SIG-M5 treated with dmso at 0.1 percent for 504 hours (cell line): ENCODE measurements around the gene CWC22.
"Not testable (repeated sequence)": the region's sequence is repeated elsewhere in the genome, so short reads cannot be mapped to it uniquely, and the experiment has no call there.

Experiments used
- DNase-seq: peaks from one replicate; lab custom pipeline; 2025; ENCODE audit not compliant: unreplicated experiment; lab: John Stamatoyannopoulos, UW

Gene CWC22

DNA sequence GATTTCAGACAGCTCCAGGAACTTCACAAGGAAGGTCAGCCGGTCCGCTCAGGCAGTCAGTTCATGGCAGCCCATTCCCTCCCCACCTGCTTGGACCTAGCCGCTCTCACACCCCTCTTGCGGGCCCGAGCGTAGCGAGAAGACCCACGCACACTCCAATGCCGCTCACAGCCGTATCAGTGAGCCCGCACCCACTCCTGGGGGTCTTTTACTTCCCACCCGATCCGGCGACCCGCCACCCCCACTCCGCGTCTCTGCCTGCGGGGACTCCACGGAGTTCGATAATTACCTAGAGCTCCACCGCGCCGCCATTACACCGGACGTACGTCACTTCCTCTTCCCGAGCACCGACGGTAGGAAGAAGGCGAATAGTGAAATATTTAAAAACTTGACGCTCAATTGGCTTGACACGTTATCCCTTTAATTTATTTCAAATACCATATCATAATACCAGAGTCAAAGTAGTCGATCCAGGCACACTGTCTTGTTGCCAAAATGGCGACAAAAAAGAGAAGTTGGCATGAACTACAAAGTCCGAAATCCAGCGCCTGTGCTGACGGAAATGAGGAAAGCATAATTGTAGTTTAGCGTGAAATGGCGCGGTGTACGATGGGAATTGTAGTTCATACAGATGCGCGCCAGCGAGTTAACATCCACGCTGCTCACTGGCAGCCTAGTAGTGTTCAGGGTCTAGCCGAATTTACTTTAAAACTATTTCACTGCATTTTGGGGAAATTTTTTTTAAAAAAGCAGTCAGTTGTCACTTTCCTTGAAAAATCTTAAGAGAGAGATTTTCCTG, at the start of gene CWC22:
Gene CWC22 (minus strand): TSS at position 517 of the 799 bp plus-strand sequence. CDS start 13,956 bp downstream, outside the sequence.
- peak; percentile 97 for DNase-seq

DNA sequence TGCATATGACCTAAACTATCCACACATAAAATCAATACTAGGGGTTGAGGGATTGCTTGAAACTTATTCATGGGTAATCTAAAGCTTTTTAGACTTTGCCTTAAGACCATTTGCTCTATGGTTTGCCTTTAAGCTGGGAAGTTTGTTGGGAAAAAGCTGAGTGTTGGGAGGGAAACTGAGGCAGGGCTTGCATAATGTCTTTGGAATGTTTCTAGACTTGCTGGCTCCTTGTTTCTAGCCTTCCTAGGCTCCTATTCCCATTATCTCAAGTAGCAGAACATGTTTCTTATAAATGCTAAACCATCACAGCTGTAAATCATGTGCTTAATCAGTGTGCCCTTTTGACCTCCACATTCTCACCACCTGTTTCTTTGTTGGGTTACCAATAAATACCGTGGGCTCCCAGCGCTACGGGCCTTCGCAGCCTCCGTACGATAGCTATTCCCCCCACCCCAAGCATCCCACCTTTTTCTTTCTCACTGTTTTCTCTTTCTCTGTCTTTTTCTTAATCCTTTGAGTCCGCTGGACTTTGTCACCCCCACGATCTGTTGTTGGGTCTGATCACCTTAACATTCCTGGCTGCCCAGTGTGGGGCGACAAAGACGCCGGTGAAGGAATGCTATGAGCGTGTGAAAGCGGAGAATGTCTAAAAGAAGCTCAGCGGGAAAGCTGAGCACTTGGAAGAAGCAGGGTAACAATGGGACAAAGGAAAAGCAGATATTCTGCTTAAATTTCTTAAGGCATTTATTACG, 49.4 kb upstream of the CWC22 start:
- DNase-seq: no peak

DNA sequence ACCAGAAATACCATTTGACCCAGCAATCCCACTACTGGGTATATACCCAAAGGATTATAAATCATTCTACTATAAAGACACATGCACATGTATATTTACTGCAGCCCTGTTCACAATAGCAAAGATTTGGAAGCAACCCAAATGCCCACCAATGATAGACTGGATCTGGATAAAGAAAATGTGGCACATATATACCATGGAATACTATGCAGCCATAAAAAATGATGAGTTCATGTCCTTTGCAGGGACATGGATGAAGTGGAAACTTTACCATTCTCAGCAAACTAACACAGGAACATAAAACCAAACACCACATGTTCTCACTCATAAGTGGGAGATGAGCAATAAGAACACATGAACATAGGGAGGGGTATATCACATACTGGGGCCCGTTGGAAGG, 47.5 kb upstream of the CWC22 start:
- DNase-seq: not testable (repeated sequence)

DNA sequence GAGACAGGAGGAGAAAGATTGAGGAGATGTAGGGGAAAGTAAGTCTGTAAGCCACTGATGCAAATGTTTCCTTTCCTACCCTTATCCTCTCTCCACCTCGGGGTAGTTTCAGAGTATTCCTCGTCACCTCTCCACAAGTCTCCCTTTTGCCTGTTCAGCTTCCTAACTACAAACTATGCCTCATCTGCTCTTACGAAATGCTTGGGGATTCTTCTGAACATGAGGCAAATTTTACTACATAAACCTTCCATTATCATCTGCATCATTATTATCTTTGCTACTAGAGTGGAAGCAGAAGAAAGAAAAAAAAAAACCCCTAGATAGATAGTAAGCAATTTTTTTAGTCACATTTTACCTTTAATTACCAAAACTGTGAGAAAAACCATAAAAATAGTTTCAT, 43.1 kb upstream of the CWC22 start:
- no peak for DNase-seq

DNA sequence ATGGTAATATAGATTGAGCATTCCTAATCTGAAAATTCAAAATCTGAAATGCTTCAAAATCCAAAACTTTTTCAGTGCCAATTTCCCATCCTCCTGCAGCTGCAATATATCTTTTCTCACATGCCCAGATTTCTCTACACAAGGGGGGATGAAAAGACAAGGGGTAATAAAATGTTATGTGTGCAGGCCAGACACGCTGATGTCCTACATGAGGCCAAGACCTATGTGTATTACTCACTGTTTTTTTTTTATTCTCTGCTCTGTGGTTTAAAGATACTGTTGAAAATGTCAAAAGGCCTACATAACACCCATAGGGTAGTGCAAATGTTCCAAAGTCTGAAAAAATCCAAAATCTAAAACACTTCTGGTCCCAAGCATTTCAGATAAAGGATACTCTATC, 41.2 kb upstream of the CWC22 start:
- no peak for DNase-seq

DNA sequence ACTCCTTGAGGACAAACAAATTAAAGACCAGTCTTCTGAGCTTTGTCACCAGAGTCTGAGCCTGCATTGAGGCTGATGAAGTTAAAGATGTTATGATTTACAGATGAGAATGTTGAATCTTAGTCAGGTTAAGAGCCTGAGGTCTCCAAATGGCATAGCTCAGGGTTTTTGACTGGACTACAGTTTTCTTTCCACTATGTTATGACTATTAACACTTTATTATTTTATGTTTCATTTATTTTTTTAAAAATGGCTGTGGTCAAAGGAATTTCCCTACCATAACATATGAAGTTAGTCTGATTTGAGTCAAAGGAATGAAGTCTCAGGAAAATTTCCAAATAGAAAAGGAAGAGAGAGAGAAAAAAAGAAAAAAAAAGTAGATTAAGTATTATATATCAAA, 39.7 kb upstream of the CWC22 start:
- DNase-seq: no peak

DNA sequence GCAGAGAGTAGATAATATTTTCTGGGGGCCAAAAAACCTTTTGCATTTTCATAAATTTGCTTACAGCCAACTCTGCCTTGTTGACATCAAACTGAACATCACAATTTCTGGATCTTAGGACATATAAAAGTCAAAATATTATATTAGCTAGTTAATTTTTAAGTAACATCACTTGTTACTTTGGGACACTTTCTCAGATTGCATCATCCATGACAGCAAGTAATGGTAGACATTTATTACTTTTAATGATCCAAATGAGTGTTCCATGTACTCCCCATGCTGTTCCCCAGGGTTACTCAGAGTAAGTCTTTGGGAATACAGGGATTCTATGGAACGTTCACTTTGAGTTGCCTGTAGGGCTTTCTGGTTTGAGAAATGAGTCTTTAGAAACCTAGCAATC, 39.1 kb upstream of the CWC22 start:
- DNase-seq: no peak

DNA sequence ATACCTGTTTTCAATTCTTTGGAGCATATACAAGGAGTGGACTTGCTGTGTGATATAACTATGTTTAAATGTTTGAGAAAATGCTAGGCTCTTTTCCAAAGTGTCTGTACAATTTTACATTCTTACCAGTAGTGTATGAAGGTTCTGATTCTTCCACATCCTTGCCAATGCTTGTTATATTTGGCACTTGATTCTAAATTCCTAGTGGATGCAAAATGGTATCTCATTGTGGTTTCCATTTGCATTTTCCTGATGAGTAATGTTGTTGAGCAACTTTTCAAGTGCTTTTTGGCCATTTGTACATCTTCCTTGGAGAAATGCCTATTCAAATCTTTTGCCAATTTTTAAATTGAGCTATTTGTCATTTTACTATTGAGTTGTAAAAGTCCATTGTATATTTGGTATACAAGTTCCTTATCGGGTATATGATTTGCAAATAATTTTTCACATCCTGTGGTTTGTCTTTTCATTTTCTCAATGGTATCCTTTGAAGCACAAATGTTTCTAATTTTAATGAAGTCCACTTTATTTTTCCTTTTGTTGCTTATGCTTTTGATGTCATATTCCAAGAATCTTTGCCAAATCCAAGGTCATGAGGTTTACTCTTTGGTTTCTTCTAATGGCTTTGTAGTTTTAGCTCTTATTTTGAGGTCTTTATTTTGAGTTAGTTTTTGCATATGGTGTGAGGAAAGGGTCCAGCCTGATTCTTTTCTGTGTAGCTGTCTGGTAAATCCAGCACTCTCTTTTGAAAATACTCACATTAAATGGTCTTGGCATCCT, 33.2 kb upstream of the CWC22 start:
- no peak for DNase-seq

DNA sequence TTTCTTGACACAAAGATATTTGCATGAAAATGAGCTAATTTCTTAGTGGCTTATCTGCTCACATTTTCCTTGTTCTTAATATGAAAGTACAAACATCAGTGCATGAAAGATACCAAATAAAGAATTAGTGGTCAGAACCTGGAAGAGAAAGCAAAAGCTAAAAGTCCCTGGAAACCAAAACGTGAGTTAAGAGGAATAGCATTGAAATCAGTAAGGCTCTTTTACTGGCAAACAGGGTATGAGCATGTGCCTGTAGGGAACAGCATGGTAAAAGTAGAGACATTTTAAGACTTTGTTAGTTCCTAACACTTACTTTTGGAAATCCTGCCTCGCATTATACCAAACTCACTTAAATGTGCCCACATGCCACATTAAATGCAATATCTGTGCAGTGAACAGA, 31.9 kb upstream of the CWC22 start:
- DNase-seq: no peak

DNA sequence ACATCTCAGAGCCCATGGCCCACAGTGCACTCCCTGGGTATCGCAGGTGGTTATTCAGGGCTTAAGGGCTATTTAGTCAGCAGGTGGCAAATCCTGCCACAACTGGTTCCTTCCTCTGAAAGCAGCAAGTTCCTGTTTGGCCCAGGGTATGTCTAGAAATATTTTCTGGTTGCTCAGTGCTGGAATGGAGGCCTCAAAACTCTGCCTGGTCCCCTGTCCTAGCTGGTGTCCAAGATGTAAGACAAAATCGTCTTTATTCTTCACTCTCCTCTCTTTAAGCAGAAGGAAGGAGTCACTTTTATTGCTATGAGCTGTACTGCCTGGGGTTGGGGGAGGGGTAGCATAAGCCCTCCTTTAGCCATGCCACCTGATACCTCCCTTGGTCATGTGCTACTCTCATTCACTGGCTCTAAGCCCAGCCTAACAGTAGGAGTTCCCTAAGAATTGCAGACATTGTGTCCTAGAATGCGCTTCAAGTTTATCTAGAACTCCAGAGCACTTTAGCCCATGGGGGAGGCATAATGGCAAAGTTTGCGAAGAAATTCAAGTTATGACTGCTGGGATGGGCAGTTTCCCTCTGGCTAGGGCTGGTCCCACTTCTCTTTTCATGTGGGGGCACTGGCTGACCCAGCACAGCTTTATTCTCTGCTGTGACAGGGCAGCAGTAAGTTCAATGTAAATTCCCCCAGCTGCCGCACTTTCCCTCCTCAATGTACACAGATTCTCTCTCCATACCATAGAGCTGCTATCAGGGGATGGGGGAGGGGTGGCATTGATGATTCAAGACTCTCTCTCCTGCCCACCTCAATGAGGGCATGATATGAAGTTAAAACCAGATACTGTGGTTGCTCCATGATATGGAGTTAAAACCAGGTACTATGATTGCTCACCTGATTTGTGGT, 27.1 kb upstream of the CWC22 start:
- DNase-seq: no peak

DNA sequence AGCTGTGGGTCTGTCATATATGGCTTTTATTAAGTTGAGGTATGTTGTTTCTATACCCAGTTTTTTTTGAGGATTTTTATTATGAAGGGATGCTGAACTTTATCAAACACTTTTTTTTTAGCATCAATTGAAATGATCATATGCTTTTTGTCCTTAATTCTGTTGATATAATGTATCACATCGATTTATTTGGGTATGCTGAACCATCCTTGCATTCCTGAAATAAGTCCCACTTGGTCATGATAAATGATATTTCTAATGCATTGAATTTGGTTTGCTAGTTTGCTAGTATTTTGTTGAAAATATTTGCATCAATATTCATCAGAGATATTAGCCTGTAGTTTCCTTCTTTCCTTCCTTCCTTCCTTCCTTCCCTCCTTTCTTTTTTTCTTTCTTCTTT, 22.5 kb upstream of the CWC22 start:
- no peak for DNase-seq

DNA sequence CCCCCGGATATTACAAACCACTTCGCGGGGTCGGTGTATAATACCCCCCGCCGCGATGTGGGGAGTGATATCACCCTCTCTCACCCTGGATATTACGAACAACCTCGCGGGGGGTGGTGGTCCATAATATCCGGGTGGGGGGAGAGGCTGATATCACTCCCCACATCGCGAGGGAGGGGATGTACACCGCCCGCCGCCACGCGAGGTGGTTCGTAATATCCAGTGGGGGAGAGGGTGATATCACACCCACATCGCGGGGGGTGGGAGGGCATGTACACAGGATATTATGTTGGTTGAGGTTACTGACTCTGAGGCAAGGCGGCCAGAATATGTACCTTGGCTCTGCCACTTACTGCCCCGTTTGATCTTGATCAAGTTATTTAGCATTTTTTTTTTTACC, 14.8 kb upstream of the CWC22 start:
- no peak for DNase-seq

DNA sequence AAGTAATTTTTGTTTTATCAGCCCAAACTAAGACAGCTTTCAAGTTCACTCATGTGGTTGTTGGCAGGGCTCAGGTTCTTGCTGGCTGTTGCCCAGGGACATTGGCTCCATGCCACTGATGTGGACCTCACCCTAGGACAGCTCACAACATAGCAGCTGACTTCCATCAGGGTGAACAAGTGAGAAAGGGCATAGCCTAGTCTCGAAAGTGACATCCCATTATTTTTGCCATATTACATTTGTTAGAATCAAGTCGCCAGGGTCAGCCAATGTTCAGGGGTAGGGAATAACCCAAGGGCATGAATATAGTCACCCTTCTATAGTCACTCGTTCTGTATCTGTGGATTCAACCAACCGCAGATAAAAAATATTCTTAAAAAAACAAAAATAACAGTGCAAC, 10.7 kb upstream of the CWC22 start:
- DNase-seq: no peak

DNA sequence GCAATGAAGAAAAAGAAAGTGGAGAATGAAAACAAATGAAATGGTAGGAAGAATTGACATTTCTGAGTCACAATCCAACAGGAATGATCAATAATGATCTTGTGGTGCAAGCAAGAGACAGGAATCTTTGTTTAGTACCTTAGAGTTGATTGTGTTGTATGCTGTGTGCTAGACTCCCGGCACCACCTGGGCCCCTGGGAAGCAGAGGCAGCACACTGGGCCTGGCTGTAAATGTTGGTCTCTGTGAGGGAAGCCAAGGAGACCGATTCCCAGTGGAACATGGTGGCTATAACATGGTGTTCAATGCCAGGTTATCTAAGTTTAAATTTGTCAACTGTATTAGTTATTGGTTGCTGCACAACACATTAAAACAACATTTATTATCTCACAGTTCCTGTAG, 9.8 kb upstream of the CWC22 start:
- DNase-seq: no peak

DNA sequence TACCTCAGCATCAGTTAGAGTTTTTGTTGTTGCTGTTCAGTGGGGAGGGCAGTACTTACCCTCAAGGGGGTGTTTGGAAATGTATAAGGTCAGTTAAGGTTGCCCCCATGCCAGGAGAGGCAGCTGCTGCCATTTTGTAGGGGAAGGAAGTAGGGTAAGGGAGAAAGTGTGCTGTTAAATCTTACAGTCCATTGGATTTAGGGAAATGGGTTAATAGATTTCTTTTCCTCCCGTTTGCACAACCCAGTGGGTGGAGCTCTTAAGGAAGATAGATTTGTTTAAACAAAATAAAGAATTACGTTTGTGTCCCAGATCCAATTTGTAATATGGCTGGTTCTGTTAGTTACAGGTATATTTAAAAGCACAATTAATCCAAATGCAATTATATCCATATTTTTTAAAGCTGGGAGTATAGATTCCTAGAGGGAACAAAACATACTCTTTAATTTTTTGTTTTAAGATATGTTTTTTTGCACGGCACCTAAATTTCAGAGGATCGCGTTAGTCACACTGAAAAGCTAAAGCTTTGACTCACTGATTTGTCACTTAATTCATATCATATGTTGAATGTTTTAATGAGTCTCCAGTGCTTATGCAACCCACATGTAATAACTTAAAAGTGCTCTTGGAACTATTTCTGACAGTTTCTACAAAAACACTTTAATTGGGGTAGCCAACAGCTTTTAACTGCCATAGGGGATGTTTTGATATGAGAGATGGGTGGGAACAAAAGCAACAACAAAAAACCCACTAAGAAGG, 9.0 kb upstream of the CWC22 start:
- DNase-seq: no peak

DNA sequence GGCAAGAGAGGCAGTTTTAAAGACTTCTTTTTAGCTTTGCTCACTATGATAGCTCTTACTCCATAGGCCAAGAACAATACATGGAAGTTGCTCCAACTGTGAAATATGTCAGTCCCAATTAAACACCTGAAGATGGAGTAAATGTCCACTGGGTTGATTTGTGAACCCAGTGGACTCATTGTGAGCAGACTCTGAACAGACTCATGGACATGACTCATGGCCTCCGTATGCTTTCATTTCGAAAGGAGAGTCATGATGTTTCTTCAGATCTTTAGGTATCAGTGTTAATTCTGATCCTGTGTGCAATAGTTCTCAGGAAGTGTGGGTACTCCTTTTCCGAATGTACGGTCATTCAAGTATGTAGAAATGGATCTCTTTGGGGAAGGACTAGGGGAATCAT, 5.4 kb upstream of the CWC22 start:
- no peak for DNase-seq

DNA sequence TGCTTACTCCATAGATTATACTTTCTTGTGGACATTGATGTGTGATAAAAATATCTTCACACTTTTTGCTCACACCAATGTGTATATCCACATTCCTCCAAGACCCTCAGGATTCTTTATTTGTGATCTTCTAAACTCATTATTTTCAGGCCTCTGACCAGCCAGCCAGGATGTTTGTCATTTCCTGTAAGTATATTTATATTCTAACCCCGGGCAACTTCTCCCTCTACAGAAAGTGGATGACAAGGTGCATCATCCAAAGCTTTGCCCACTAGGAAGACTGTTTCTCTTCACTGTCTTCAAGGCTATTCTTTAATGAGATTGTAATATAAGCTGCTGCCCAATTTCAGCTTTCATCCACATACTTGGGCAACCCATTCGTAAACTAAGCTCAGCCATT, 3.6 kb upstream of the CWC22 start:
- no peak for DNase-seq

DNA sequence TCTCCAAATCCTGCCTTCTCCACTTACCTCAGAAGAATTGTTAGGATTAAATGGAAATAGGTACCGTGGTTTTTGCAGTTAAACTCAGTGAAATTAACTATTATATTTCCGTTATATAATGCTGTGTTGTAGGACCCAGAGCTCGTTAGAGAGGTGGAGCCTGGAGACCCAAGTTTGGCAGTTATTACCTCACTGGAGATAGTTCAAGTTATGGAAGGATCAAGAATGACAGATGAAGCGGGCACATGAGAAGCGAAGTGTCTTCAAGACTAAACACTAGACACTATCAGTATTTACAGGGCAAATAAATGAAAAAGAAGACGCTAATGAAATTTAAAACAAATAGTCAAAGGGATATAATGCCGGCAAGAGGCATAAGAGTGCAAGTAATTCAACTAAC, 866 bp downstream of the CWC22 start:
- DNase-seq: peak; percentile 21

DNA sequence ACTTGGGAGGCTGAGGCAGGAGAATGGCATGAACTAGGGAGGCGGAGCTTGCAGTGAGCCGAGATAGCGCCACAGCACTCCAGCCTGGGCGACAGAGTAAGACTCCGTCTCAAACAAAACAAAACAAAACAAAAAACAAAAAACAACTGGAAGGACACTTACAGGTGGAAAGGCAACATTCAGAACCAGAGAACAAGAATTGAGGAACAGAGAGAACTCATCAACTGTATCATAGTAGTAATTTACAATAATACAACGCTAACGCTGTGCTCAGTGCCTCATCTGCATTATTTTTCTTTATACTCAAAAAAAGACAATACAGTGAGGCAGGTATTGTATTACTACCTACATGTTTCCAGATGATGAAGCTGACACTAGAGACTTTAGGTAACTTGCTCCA, 1.6 kb downstream of the CWC22 start:
- DNase-seq: not testable (repeated sequence)

DNA sequence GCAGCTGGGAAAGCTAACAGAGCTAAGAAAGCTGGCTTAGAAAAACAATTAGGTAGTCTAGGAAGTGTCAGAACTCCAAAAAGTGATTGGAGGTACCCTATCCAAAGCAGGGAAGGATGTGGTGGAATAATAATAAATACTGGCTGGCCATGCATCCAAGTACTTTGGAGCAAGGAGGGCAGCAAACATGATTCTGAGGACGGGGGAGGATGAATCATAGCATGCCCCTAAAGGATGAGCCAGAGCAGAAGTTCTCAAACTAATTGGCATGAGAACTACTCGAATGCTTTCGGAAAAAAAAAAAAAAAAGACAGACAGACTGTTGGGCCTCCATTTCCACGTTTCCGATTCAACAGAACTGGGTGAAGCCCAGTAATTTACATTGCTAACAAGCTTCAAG, 2.4 kb downstream of the CWC22 start:
- DNase-seq: no peak
